GM21447 (cell line): Measurements from ENCODE around the gene TRABD.

Experiments
- ATAC-seq: cut with Tn5 transposase; IDR thresholded peaks from one replicate; pipeline ENCODE4 v1.9.1; 2021; ENCODE audit not compliant: unreplicated experiment

The TRABD gene

GRCh38 chr22:50184902-50185374, 775 bp upstream of the TRABD start:
- no peak for ATAC-seq

DNA sequence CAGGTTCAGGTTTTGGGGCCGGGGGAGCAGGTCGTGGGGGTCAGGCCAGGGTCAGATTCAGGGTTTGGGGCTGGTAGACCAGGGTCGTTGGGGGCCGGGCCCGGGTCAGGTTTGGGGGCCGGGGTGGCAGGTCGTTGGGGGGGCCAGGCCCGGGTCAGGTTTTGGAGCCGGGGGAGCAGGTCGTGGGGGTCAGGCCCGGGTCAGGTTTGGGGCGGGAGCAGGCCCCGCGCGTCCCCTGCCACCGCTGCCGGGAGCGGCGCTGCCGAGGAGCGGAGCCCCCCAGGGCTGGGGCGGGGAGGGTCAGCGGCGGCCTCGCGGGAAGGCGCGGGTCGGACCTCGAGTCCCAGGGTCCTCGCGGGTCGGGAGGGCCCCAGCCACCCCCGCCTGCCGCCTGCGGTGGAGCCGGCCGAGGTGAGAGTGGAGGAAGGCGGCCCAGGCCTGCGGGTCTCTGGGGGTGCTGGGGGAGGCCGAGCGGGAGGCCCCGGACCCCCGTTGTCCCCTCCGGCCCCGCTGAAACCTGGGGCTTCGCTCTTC, 535 bp downstream of the TRABD start:
- no peak for ATAC-seq

- no peak for ATAC-seq
Measured at GRCh38 chr22:50186761-50187523, 1.2 kb downstream of the TRABD start.

GRCh38 chr22:50188356-50188755, 2.6 kb downstream of the TRABD start:
- ATAC-seq: no peak

GRCh38 chr22:50189184-50189848, 3.6 kb downstream of the TRABD start:
- no peak for ATAC-seq

DNA sequence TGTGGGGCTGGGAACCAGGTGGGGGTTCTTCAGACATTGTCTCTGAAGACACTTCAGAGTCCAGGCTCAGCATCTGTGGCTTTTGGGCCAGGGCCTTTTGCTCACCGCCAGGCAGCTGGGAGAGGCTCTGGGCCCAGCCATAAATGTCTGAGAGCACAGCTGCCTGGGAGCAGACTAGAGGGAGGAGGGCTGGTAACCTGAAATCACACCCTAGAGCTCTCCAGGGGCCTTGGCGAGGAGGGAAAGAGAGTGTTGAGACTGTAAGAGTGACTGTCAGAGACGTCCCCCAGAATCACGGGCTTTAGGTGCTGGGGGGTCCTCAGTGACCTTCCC, 4.1 kb downstream of the TRABD start:
- no peak for ATAC-seq

GRCh38 chr22:50190182-50190940, 4.6 kb downstream of the TRABD start:
- ATAC-seq: peak; percentile 34

- ATAC-seq: peak; percentile 26
Measured at GRCh38 chr22:50190941-50191741, 5.4 kb downstream of the TRABD start.

GRCh38 chr22:50192436-50193204, 6.9 kb downstream of the TRABD start:
- no peak for ATAC-seq

DNA sequence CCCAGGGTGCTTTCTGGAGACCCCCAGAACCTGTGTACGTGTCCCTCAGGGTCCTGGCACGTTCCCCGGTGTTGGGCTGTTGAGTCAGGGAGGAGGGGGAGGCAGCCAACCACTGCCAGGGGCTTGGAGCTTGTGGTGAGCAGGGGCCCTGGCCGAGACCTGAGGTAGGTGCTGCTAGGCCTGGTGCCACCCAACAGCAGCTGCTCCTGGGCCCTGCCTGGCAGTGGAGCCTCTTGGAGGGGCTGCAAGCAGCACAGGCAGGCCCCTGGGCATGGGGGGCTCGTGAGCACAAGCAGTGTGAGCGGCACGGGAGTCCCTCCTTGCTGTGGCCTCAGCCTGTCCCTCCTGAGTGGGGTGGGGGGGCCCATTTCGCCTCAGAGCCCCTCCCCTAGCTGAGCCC, 7.9 kb downstream of the TRABD start:
- no peak for ATAC-seq

DNA sequence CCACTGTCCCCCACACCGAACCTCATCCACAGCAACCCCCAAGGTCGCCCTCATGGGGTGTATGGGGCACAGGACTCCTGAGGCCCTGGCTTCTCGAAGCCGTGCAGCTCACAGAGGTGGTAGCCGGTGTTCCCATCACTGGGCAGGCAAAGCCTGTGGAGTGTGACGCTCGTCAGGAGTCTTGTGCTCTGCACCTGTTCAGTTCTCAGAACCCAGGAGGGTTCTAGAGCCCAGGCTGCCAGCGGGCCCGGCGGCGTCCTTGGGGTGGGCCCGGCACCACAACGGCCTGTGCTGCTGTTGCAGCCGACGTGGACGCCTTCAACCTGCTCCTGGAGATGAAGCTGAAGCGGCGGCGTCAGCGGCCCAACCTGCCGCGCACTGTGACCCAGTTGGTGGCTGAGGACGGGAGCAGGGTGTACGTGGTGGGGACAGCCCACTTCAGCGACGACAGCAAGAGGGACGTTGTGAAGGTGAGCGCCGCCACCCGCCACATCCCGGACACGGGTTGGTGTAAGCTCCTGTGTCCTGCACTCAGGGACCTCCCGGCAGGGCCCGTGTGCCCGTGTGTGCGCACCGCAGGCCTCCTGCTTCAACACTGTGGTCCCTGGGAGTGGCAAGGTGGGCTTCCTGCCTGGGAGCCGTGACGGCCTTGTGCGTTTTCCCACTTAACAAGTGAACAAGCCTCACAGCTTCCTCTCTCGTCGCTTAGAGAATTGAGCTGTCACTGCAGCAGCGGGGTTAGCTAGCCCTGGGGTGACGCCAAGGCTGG, 8.5 kb downstream of the TRABD start:
- no peak for ATAC-seq

GRCh38 chr22:50196256-50196655, 10.5 kb downstream of the TRABD start:
- ATAC-seq: no peak

DNA sequence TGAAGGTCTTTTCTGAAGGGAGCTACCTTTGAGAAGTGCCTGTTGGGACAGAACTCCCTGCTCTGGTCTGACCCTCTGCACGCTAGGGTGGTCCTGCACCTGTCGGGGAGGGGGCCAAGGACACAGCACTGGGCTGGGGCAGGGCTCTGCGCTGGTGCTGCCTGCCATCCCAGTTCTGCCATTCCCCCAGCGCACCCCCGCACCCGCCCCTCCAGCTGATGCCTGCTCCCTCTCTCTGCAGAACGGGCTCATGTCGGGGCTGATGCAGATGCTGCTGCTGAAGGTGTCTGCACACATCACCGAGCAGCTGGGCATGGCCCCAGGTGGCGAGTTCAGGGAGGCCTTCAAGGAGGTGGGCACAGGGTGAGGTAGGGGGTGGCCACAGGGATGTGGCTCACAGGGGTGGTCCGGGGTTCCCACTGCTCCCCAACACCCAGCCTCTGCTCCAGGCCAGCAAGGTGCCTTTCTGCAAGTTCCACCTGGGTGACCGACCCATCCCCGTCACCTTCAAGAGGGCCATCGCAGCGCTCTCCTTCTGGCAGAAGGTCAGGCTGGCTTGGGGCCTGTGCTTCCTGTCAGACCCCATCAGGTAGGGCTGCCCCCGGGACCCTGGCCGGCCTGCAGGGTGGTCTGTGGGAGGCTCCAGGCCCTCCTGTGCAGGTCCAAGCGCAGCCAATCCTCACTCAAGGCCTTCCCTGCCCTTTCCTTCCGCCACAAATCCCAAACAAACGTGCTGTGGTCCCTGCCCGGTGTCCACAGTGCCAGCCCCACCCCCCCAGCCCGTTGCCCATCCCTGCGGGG, 11.5 kb downstream of the TRABD start:
- no peak for ATAC-seq

GRCh38 chr22:50197856-50198623, 12.3 kb downstream of the TRABD start:
- no peak for ATAC-seq

- ATAC-seq: no peak
Measured at GRCh38 chr22:50198624-50199017, 12.9 kb downstream of the TRABD start.

GRCh38 chr22:50199251-50199721, 13.6 kb downstream of the TRABD start:
- no peak for ATAC-seq

DNA sequence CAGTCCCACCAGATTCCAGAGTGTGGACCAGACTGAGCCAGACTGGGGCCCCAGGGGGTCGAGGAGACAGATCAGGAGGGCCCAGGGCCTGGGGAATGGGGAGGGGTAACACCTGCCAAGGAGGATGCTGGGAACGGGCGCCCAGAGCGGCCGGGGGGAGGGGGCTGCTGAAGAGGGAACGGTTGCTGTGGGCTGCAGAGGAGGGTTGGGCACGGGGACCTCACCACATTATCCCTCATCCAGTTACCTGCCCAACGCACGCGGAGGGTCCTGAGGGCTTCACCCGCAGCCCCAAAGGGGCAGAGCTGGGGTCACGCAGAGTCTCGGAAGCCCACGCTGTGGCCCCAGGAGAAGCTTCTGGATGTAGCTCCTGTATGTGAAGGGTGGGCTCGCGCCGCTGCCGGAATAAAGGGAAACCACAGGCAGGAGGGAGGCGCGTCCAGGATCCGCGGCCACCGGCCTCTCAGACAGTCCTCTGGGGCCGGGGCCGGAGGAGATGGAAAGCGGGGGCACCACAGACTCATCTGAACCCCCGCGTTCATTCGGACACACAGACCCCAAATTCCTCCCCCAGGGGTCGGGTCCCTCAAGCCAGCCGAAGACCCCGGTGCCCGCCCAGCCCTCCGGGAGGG, 14.2 kb downstream of the TRABD start:
- no peak for ATAC-seq
